HG03432 (cell line): ENCODE data around the gene ANO1.
"Not testable (repeated sequence)": the region's sequence is repeated elsewhere in the genome, so short reads cannot be mapped to it uniquely, and the experiment has no call there.

ENCODE experiments used
- ATAC-seq: cut with Tn5 transposase; IDR thresholded peaks from one replicate; pipeline ENCODE4 v1.9.1; 2021; ENCODE audit warnings: mild to moderate bottlenecking, moderate library complexity; ENCODE audit not compliant: unreplicated experiment

Gene ANO1

GRCh38 chr11:70205049-70205725 lies 127.1 kb downstream of the ANO1 start:
- no peak for ATAC-seq

GRCh38 chr11:70205766-70206165 lies 127.6 kb downstream of the ANO1 start:
- no peak for ATAC-seq

GRCh38 chr11:70206226-70206981 lies 128.3 kb downstream of the ANO1 start:
- no peak for ATAC-seq

GRCh38 chr11:70206982-70207376 lies 128.9 kb downstream of the ANO1 start:
- no peak for ATAC-seq

GRCh38 chr11:70207531-70208131 lies 129.5 kb downstream of the ANO1 start:
- ATAC-seq, result no peak

GRCh38 chr11:70209391-70209912 lies 131.3 kb downstream of the ANO1 start:
- ATAC-seq, result no peak

- ATAC-seq, result no peak
These were observed 132.0 kb downstream of the ANO1 start for GRCh38 chr11:70210051-70210501.

- ATAC-seq, result no peak
These were observed 132.4 kb downstream of the ANO1 start for GRCh38 chr11:70210530-70210929.

- ATAC-seq, result no peak
These were observed 134.2 kb downstream of the ANO1 start for GRCh38 chr11:70212227-70212811.

- ATAC-seq, result not testable (repeated sequence)
These were observed 139.3 kb downstream of the ANO1 start for GRCh38 chr11:70217388-70217787.

GRCh38 chr11:70218076-70218475 lies 140.0 kb downstream of the ANO1 start:
- not testable (repeated sequence) for ATAC-seq

GRCh38 chr11:70220136-70220535 lies 142.0 kb downstream of the ANO1 start:
- ATAC-seq, result no peak

GRCh38 chr11:70220920-70221319 lies 142.8 kb downstream of the ANO1 start:
- ATAC-seq, result no peak

- ATAC-seq, result no peak
These were observed 147.6 kb downstream of the ANO1 start for GRCh38 chr11:70225681-70226177.

GRCh38 chr11:70226183-70226582 lies 148.1 kb downstream of the ANO1 start:
- ATAC-seq, result no peak

- no peak for ATAC-seq
These were observed 148.8 kb downstream of the ANO1 start for GRCh38 chr11:70226967-70227366.

- no peak for ATAC-seq
These were observed 151.6 kb downstream of the ANO1 start for GRCh38 chr11:70229737-70230136.

- no peak for ATAC-seq
These were observed 152.2 kb downstream of the ANO1 start for GRCh38 chr11:70230151-70230839.

GRCh38 chr11:70230840-70231710 lies 153.0 kb downstream of the ANO1 start:
- ATAC-seq, result no peak

GRCh38 chr11:70233034-70233433 lies 154.9 kb downstream of the ANO1 start:
- no peak for ATAC-seq
